ENCODE results near the gene LRP1.

LRP1 gene

DNA sequence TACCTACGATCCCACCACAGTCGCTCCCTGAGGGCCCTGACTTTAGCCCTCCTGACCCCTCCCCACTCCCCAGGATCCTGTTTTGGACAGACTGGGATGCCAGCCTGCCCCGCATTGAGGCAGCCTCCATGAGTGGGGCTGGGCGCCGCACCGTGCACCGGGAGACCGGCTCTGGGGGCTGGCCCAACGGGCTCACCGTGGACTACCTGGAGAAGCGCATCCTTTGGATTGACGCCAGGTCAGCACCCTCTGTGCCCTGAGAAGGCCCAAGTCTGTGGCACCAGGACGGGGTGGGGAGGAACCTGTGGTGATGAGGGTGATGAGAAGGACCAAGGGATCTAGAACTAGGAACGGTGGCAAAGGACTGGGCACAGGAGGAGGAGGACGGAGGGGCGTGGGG, 49.1 kb downstream of the LRP1 start:
- in situ Hi-C loops (cut with HindIII; ENCODE audit: low sequenced_read_pairs): loop anchor here (10.0 kb wide), 1 partner anchor 103 kb away; the partner anchor contains the start of gene NEMP1
- no peak overlapping the region for H3K4me3 ChIP-seq (ENCODE audit: low read depth, low read length)

DNA sequence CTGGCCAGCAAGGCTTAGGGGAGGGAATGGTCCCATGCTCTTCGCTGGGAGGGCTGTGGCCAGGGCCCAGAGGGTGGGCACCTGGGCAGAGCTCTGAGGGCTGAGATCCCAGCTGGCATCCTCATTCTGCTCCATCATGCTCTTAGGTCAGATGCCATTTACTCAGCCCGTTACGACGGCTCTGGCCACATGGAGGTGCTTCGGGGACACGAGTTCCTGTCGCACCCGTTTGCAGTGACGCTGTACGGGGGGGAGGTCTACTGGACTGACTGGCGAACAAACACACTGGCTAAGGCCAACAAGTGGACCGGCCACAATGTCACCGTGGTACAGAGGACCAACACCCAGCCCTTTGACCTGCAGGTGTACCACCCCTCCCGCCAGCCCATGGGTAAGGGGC, 49.9 kb downstream of the LRP1 start:
- in situ Hi-C loops (cut with HindIII; ENCODE audit: low sequenced_read_pairs): loop anchor here (10.0 kb wide), 1 partner anchor 103 kb away; the partner anchor contains the start of gene NEMP1
- no peak for DNase-seq (ENCODE audit: low read depth)
- H3K4me3 ChIP-seq (ENCODE audit: low read depth, low read length): no peak overlapping the region
- TF ChIP-seq, protein P1, sequence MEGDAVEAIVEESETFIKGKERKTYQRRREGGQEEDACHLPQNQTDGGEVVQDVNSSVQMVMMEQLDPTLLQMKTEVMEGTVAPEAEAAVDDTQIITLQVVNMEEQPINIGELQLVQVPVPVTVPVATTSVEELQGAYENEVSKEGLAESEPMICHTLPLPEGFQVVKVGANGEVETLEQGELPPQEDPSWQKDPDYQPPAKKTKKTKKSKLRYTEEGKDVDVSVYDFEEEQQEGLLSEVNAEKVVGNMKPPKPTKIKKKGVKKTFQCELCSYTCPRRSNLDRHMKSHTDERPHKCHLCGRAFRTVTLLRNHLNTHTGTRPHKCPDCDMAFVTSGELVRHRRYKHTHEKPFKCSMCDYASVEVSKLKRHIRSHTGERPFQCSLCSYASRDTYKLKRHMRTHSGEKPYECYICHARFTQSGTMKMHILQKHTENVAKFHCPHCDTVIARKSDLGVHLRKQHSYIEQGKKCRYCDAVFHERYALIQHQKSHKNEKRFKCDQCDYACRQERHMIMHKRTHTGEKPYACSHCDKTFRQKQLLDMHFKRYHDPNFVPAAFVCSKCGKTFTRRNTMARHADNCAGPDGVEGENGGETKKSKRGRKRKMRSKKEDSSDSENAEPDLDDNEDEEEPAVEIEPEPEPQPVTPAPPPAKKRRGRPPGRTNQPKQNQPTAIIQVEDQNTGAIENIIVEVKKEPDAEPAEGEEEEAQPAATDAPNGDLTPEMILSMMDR (IDR thresholded peaks at IDR 0.05; ENCODE audit: low read depth, low read length, missing control alignments): no peak

More for the DNA sequence above, 49.1 kb downstream of the LRP1 start:
- TF ChIP-seq, protein P1 (IDR thresholded peaks at IDR 0.05; ENCODE audit: low read depth, low read length, missing control alignments): no peak
- DNase-seq (ENCODE audit: low read depth): no peak

DNA sequence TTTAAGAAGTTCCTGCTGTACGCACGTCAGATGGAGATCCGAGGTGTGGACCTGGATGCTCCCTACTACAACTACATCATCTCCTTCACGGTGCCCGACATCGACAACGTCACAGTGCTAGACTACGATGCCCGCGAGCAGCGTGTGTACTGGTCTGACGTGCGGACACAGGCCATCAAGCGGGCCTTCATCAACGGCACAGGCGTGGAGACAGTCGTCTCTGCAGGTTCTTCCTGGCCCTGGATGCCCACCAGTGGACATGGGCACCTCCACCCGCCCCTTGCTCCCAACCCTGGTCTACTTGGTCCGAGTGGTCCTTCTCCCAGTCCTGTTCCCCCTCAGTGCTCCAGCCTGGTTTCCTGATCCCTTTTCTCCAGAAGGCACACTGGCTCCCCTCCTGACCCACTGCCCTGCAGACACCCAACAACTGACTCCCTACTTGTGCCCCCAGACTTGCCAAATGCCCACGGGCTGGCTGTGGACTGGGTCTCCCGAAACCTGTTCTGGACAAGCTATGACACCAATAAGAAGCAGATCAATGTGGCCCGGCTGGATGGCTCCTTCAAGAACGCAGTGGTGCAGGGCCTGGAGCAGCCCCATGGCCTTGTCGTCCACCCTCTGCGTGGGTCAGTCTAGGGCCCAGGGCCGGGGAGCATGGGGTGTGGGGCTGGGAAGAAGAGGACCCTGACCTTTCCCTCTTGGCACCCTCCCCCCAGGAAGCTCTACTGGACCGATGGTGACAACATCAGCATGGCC, 51.2 kb downstream of the LRP1 start:
- TF ChIP-seq, protein P1 (IDR thresholded peaks at IDR 0.05; ENCODE audit: low read depth, low read length, missing control alignments): no peak
- no peak for DNase-seq (ENCODE audit: low read depth)
- in situ Hi-C loops (cut with HindIII; ENCODE audit: low sequenced_read_pairs): loop anchor here (10.0 kb wide), 2 partner anchors 55 to 105 kb away; partner anchors contain the start of gene NEMP1
- no peak overlapping the region for H3K4me3 ChIP-seq (ENCODE audit: low read depth, low read length)

DNA sequence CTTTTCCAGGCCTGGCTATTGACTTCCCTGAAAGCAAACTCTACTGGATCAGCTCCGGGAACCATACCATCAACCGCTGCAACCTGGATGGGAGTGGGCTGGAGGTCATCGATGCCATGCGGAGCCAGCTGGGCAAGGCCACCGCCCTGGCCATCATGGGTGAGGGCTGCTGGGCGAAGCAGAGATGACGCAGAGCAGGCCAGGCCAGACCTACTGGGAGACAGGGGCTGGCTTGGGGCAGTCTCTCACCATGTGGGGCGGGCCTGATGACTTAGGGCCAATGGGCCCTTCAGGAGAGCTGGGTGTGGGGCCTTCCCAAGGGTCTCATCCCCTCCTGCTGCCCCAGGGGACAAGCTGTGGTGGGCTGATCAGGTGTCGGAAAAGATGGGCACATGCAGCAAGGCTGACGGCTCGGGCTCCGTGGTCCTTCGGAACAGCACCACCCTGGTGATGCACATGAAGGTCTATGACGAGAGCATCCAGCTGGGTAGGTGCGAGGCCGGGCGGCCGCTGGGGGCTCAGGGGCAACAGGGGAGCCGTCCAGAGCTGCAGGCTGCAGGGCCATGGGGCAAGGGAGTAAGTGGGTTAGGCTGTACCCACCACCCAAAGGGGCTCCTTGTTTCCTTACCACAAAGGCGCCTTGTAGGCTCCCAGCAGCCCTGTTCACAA, 52.2 kb downstream of the LRP1 start:
- DNase-seq (ENCODE audit: low read depth): no peak
- TF ChIP-seq, protein P1 (IDR thresholded peaks at IDR 0.05; ENCODE audit: low read depth, low read length, missing control alignments): no peak
- in situ Hi-C loops (cut with HindIII; ENCODE audit: low sequenced_read_pairs): loop anchor here (10.0 kb wide), 1 partner anchor 54 kb away; a partner anchor contains a TSS
- H3K4me3 ChIP-seq (ENCODE audit: low read depth, low read length): no peak overlapping the region

DNA sequence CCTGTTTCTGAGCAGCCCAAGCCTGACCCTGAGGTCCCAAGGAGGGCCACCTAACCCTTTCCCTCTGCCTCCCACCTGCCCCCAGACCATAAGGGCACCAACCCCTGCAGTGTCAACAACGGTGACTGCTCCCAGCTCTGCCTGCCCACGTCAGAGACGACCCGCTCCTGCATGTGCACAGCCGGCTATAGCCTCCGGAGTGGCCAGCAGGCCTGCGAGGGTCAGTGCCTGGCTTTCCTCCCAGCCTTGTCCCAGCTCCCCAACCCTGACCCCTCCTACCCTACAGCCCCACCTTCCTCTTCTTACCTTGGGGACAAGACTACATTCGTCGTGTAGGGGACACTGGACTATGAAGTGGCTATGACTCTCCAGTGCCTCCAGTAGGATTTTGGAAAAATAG, 52.8 kb downstream of the LRP1 start:
- no peak for DNase-seq (ENCODE audit: low read depth)
- TF ChIP-seq, protein P1 (IDR thresholded peaks at IDR 0.05; ENCODE audit: low read depth, low read length, missing control alignments): no peak
- in situ Hi-C loops (cut with HindIII; ENCODE audit: low sequenced_read_pairs): loop anchor here (10.0 kb wide), 1 partner anchor 54 kb away; a partner anchor contains a TSS
- no peak overlapping the region for H3K4me3 ChIP-seq (ENCODE audit: low read depth, low read length)

DNA sequence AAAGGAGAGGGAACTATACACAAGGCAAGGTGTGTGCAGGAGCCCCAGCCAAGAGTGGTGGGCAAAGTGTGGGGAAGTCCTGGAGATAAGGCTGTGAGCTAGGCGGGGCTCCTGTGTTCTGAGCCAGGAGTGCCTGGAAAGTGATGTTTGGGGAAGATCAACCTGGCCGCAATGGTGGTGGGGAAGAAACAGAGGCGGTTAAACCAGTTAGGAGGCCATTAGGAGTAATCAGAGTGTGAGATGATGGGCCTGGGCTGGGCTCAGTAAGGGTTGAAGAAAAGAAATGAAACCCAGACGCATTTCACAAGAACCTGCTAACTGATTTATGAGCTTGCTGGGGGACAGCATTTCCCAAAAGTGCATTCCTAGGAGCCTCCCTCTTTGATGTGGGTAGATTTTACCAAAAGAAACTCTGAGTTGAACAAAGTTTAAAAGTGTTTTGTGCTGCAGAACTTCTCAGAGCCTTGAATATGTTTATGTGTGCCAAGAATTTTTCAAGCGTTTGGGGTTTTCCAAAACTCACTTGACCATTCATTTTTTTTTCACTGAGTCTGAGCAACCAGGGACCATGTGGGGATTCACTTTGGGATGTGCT, 53.4 kb downstream of the LRP1 start:
- TF ChIP-seq, protein P1 (IDR thresholded peaks at IDR 0.05; ENCODE audit: low read depth, low read length, missing control alignments): no peak
- in situ Hi-C loops (cut with HindIII; ENCODE audit: low sequenced_read_pairs): loop anchor here (10.0 kb wide), 1 partner anchor 53 kb away; a partner anchor contains a TSS
- no peak for DNase-seq (ENCODE audit: low read depth)
- no peak overlapping the region for H3K4me3 ChIP-seq (ENCODE audit: low read depth, low read length)
